Measurements from ENCODE around the gene PSMB10.

PSMB10 gene

GRCh38 chr16:67914758-67915495, 21.7 kb downstream of the PSMB10 start:
- no peak for TF ChIP-seq CTCF (IDR thresholded peaks at IDR 0.05; ENCODE audit: low read depth, low read length)
- TF ChIP-seq MYC (IDR thresholded peaks at IDR 0.05; ENCODE audit: low read depth, low read length), result no peak
- TF ChIP-seq MAX (IDR thresholded peaks at IDR 0.05; ENCODE audit: low read depth, low read length), result no peak
- DNase-seq (ENCODE audit: low read depth), result no peak

DNA sequence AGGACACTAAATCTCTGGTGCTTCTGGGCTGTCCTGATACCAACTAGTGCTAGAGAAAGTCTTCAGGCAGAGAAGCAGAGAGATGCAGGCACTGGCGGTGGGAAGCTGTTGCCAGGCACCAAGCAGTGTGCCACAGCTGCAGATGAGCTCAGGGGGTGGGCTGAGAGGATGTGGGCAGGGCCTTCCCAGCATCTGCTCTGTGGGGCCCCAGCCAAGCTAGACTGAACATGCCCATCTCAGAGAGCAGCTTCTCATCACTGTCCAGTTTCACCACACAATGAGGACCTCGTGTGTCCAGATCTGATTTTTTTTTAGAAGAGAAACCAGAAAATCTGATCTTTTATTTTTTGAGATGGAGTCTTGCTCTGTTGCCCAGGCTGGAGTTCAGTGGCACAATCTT, 26.5 kb downstream of the PSMB10 start:
- TF ChIP-seq MYC (IDR thresholded peaks at IDR 0.05; ENCODE audit: low read depth, low read length) (no peak), POLR2A (IDR thresholded peaks at IDR 0.05; ENCODE audit: extremely low read depth, insufficient read length) (no peak), CTCF (IDR thresholded peaks at IDR 0.05; ENCODE audit: low read depth, low read length) (no peak), MAX (IDR thresholded peaks at IDR 0.05; ENCODE audit: low read depth, low read length) (no peak)
- no peak overlapping the region for H3K4me3 ChIP-seq (ENCODE audit: low read depth, low read length)
- no peak for DNase-seq (ENCODE audit: low read depth)

More at GRCh38 chr16:67914758-67915495, 21.7 kb downstream of the PSMB10 start:
- H3K4me3 ChIP-seq (ENCODE audit: low read depth, low read length), result no peak overlapping the region

- TF ChIP-seq CTCF (IDR thresholded peaks at IDR 0.05; ENCODE audit: low read depth, low read length) (no peak), MAX (IDR thresholded peaks at IDR 0.05; ENCODE audit: low read depth, low read length) (no peak), POLR2A (IDR thresholded peaks at IDR 0.05; ENCODE audit: extremely low read depth, insufficient read length) (no peak), MYC (IDR thresholded peaks at IDR 0.05; ENCODE audit: low read depth, low read length) (no peak)
- no peak for DNase-seq (ENCODE audit: low read depth)
- no peak overlapping the region for H3K4me3 ChIP-seq (ENCODE audit: low read depth, low read length)
These were observed 27.5 kb downstream of the PSMB10 start for GRCh38 chr16:67909056-67909742.

DNA sequence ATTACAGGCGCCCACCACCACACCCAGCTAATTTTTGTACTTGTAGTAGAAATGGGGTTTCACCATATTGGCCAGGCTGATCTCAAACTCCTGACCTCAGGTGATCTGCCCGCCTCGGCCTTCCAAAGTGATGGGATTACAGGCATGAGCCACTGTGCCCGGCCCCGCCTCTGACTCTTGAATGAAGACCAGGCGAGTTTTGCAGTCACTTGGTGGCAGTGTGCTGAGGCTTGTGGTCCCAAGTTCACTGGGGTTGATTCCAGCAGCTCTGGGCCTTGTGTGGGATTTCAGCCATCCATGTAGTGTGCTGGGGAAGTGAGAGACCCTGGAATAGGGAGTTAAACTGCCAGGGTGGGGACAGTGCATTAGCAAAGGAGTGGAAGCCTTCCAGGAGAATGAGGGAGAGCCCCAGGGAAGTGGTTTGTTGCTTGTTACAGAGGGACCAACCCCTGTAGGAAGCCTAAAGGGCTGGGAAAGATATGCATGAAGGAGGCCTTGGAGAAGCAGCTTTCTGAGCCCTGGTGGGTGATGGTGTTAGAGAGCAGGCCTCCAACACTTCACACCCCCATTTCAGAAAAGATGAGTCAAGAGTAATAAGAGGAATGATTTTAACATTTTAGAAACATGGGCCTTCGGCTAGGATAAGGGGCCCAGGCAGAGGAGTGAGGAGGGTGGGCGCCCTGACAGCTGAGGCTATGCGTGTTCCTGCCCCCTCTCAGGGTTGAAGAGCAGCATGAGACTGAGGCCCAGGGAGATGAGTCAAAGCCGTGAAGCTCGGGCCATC, 29.1 kb downstream of the PSMB10 start:
- no peak for DNase-seq (ENCODE audit: low read depth)
- TF ChIP-seq CTCF (IDR thresholded peaks at IDR 0.05; ENCODE audit: low read depth, low read length) (no peak), MYC (IDR thresholded peaks at IDR 0.05; ENCODE audit: low read depth, low read length) (no peak), MAX (IDR thresholded peaks at IDR 0.05; ENCODE audit: low read depth, low read length) (no peak), POLR2A (IDR thresholded peaks at IDR 0.05; ENCODE audit: extremely low read depth, insufficient read length) (no peak)
- H3K4me3 ChIP-seq (ENCODE audit: low read depth, low read length), result no peak overlapping the region

GRCh38 chr16:67902831-67903230, 33.8 kb downstream of the PSMB10 start:
- DNase-seq (ENCODE audit: low read depth), result no peak
- no peak for TF ChIP-seq MAX (IDR thresholded peaks at IDR 0.05; ENCODE audit: low read depth, low read length)
- TF ChIP-seq MYC (IDR thresholded peaks at IDR 0.05; ENCODE audit: low read depth, low read length), result no peak
- no peak for TF ChIP-seq POLR2A (IDR thresholded peaks at IDR 0.05; ENCODE audit: extremely low read depth, insufficient read length)
- no peak for TF ChIP-seq CTCF (IDR thresholded peaks at IDR 0.05; ENCODE audit: low read depth, low read length)
- H3K4me3 ChIP-seq (ENCODE audit: low read depth, low read length), result no peak overlapping the region

All from NB4 (cell line).